HCT116 (cell line): Measurements from ENCODE around the gene SEMA6A.

Experiments used
- CBX3 ChIP-seq: IDR thresholded peaks from 2 replicates; pipeline ENCODE4 v1.6.1; 2012; ENCODE audit warnings: low read depth
- CTCF ChIP-seq, 3 experiments: fragments of 200-600 bp in 1 of 3; sonication (generic) in 1 of 3; IDR thresholded peaks in 2 of 3; conservative IDR thresholded peaks in 1 of 3; 2 replicates each; pipeline ENCODE4 v1.5.1; 2012 to 2017; ENCODE audit warnings: low read depth in 2 of 3, low read length in 2 of 3, antibody characterized with exemption in 1 of 3, borderline replicate concordance in 1 of 3, control low read depth in 1 of 3, mild to moderate bottlenecking in 1 of 3, mixed read lengths in 1 of 3, mixed run types in 1 of 3, moderate library complexity in 1 of 3; ENCODE audit not compliant: insufficient read depth in 1 of 3
- POLR2AphosphoS5 ChIP-seq: IDR thresholded peaks from 2 replicates; pipeline ENCODE4 v1.6.1; 2011; ENCODE audit warnings: mild to moderate bottlenecking, low read depth, low read length, moderate library complexity
- REST ChIP-seq: IDR thresholded peaks from 2 replicates; pipeline ENCODE4 v1.6.1; 2012; ENCODE audit warnings: low read depth
- TCF7L2 ChIP-seq: IDR thresholded peaks from 2 replicates; pipeline ENCODE4 v1.7.0; 2011; ENCODE audit warnings: borderline replicate concordance, inconsistent platforms; ENCODE audit not compliant: insufficient read depth, insufficient read length; ENCODE audit errors: extremely low read depth
- TF ChIP-seq, protein P1 (sequence below): IDR thresholded peaks from 2 replicates; pipeline ENCODE4 v1.6.1; 2012

GRCh38 chr5:116492016-116492623, 82.5 kb downstream of the SEMA6A start:
- TF ChIP-seq CTCF (IDR thresholded peaks at IDR 0.05 in 2 of 3, conservative IDR thresholded peaks at IDR 0.05 in 1 of 3; ENCODE audit: borderline replicate concordance in 1 of 3, insufficient read depth in 1 of 3, low read depth in 2 of 3, low read length in 2 of 3) (no peak), REST (no peak), POLR2AphosphoS5 (no peak), CBX3 (no peak), TCF7L2 (no peak)
- TF ChIP-seq, protein P1, sequence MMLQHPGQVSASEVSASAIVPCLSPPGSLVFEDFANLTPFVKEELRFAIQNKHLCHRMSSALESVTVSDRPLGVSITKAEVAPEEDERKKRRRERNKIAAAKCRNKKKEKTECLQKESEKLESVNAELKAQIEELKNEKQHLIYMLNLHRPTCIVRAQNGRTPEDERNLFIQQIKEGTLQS: no peak
